H9 (cell line): ENCODE measurements around the gene UGT3A1. TPM values are rescaled to one million over a fixed set of nuclear protein-coding genes. Genes with fewer than 3 reads are reported as not detected.
"Not testable (repeated sequence)": the region's sequence is repeated elsewhere in the genome, so short reads cannot be mapped to it uniquely, and the experiment has no call there.

Source experiments
- DNase-seq: peaks from one replicate; pipeline ENCODE4 v3.0.0-alpha.2; 2017
- H2AFZ ChIP-seq: one replicate; pipeline ENCODE4 v1.6.1; 2013; ENCODE audit warnings: mild to moderate bottlenecking, low read length, control low read depth, moderate library complexity
- H2AK5ac ChIP-seq: 2 replicates; pipeline ENCODE4 v1.6.1; 2013; ENCODE audit warnings: low read length, control low read depth, mixed read lengths; ENCODE audit not compliant: insufficient read length
- H2BK120ac ChIP-seq: one replicate; pipeline ENCODE4 v1.6.1; 2013; ENCODE audit warnings: low read depth, mild to moderate bottlenecking, low read length, control low read depth, inconsistent platforms; ENCODE audit not compliant: poor library complexity, severe bottlenecking
- H2BK12ac ChIP-seq: 2 replicates; pipeline ENCODE4 v1.6.1; 2013; ENCODE audit warnings: low read length, control low read depth, mixed read lengths, low read depth; ENCODE audit not compliant: insufficient read length
- H2BK15ac ChIP-seq: 2 replicates; pipeline ENCODE4 v1.6.1; 2013; ENCODE audit warnings: low read depth, low read length, control low read depth
- H2BK20ac ChIP-seq: one replicate; pipeline ENCODE4 v1.6.1; 2013; ENCODE audit warnings: low read depth, mild to moderate bottlenecking, low read length, control low read depth, inconsistent platforms; ENCODE audit not compliant: poor library complexity, severe bottlenecking
- H2BK5ac ChIP-seq: 2 replicates; pipeline ENCODE4 v1.6.1; 2013; ENCODE audit warnings: low read length, control low read depth, mixed read lengths; ENCODE audit not compliant: insufficient read length
- H3K14ac ChIP-seq: 2 replicates; pipeline ENCODE4 v1.6.1; 2013; ENCODE audit warnings: low read length, control low read depth; ENCODE audit not compliant: insufficient read depth
- H3K18ac ChIP-seq: 2 replicates; pipeline ENCODE4 v1.6.1; 2013; ENCODE audit warnings: low read depth, mild to moderate bottlenecking, mixed read lengths, low read length, control low read depth; ENCODE audit not compliant: insufficient read length
- H3K23ac ChIP-seq: 2 replicates; pipeline ENCODE4 v1.6.1; 2013; ENCODE audit warnings: low read length, control low read depth, mixed read lengths, low read depth; ENCODE audit not compliant: insufficient read length
- H3K23me2 ChIP-seq: 2 replicates; pipeline ENCODE4 v1.6.1; 2013; ENCODE audit warnings: low read depth, mild to moderate bottlenecking, mixed read lengths, low read length, control low read depth; ENCODE audit not compliant: insufficient read length, poor library complexity, severe bottlenecking
- H3K27ac ChIP-seq: 2 replicates; pipeline ENCODE4 v1.5.1; 2013; ENCODE audit warnings: low read length, control low read depth, mixed read lengths, low read depth; ENCODE audit not compliant: insufficient read length
- H3K27me3 ChIP-seq: 2 replicates; pipeline ENCODE4 v1.6.1; 2013; ENCODE audit warnings: low read length, control low read depth, inconsistent platforms; ENCODE audit not compliant: insufficient read depth
- H3K4ac ChIP-seq: 2 replicates; pipeline ENCODE4 v1.6.1; 2013; ENCODE audit warnings: low read depth, mild to moderate bottlenecking, control low read depth, inconsistent platforms, low read length, moderate library complexity
- H3K4me1 ChIP-seq: 2 replicates; pipeline ENCODE4 v1.6.1; 2013; ENCODE audit warnings: low read length, control low read depth, inconsistent platforms; ENCODE audit not compliant: insufficient read depth
- H3K4me2 ChIP-seq: 2 replicates; pipeline ENCODE4 v1.6.1; 2013; ENCODE audit warnings: low read length, control low read depth, mixed read lengths; ENCODE audit not compliant: insufficient read length, insufficient read depth
- H3K56ac ChIP-seq: 2 replicates; pipeline ENCODE4 v1.6.1; 2013; ENCODE audit warnings: low read depth, mild to moderate bottlenecking, mixed read lengths, low read length, control low read depth; ENCODE audit not compliant: insufficient read length
- H3K79me1 ChIP-seq: 2 replicates; pipeline ENCODE4 v1.6.1; 2013; ENCODE audit warnings: low read depth, mild to moderate bottlenecking, moderate library complexity, low read length, control low read depth, inconsistent platforms; ENCODE audit not compliant: insufficient read depth, poor library complexity, severe bottlenecking
- H3K79me2 ChIP-seq: 2 replicates; pipeline ENCODE4 v1.6.1; 2013; ENCODE audit warnings: low read length, control low read depth, inconsistent platforms; ENCODE audit not compliant: insufficient read depth
- H3K9ac ChIP-seq: 2 replicates; pipeline ENCODE4 v1.6.1; 2013; ENCODE audit warnings: low read length, control low read depth, mixed read lengths; ENCODE audit not compliant: insufficient read length; ENCODE audit errors: extremely low read depth
- H3K9me3 ChIP-seq: one replicate; pipeline ENCODE4 v1.6.1; 2013; ENCODE audit warnings: low read depth, low read length, inconsistent platforms; ENCODE audit not compliant: control insufficient read depth
- H3T11ph ChIP-seq: one replicate; pipeline ENCODE4 v1.6.1; 2013; ENCODE audit warnings: mild to moderate bottlenecking, low read length, control low read depth, inconsistent platforms
- H4K20me1 ChIP-seq: one replicate; pipeline ENCODE4 v1.6.1; 2013; ENCODE audit not compliant: control insufficient read depth, insufficient read length, insufficient read depth
- H4K5ac ChIP-seq: 2 replicates; pipeline ENCODE4 v1.6.1; 2013; ENCODE audit warnings: low read depth, mild to moderate bottlenecking, mixed read lengths, low read length, control low read depth; ENCODE audit not compliant: insufficient read length
- H4K8ac ChIP-seq: replicated peaks from 2 replicates; pipeline ENCODE4 v1.6.1; 2013; ENCODE audit warnings: low read length, control low read depth, mixed read lengths, low read depth; ENCODE audit not compliant: insufficient read length
- H4K91ac ChIP-seq: 2 replicates; pipeline ENCODE4 v1.6.1; 2013; ENCODE audit warnings: low read depth, mild to moderate bottlenecking, moderate library complexity, mixed read lengths, low read length, control low read depth; ENCODE audit not compliant: insufficient read length
- H3K27ac Mint-ChIP-seq, 3 experiments: 2 replicates in 2 of 3; 3 replicates in 1 of 3; pipeline ENCODE4 v1.8.0; 2020 to 2021; ENCODE audit warnings: mixed read lengths in 3 of 3, mild to moderate bottlenecking in 1 of 3, moderate library complexity in 1 of 3
- H3K27me3 Mint-ChIP-seq: 2 replicates; pipeline ENCODE4 v1.8.0; 2021; ENCODE audit warnings: low read depth, mild to moderate bottlenecking, moderate library complexity, mixed read lengths
- H3K36me3 Mint-ChIP-seq, 3 experiments: 2 replicates in 2 of 3; 3 replicates in 1 of 3; pipeline ENCODE4 v1.8.0; 2020 to 2021; ENCODE audit warnings: low read depth in 3 of 3, mixed read lengths in 3 of 3; ENCODE audit not compliant: insufficient read depth in 1 of 3
- H3K4me1 Mint-ChIP-seq, 2 experiments: 2 replicates each; pipeline ENCODE4 v1.8.0; 2020; ENCODE audit warnings: mixed read lengths in 2 of 2
- H3K4me3 Mint-ChIP-seq, 2 experiments: 2 replicates in 1 of 2; 3 replicates in 1 of 2; pipeline ENCODE4 v1.8.0; 2020 to 2021; ENCODE audit warnings: mild to moderate bottlenecking in 2 of 2, mixed read lengths in 2 of 2, moderate library complexity in 1 of 2
- H3K9me3 Mint-ChIP-seq, 2 experiments: 2 replicates in 1 of 2; 3 replicates in 1 of 2; pipeline ENCODE4 v1.8.0; 2020; ENCODE audit warnings: mild to moderate bottlenecking in 2 of 2, mixed read lengths in 2 of 2, moderate library complexity in 1 of 2
- WGBS: extraction: QIAGEN DNeasy Blood & Tissue Kit; methylation state at CpG from one replicate; pipeline ENCODE4 v1.1.7; 2013; ENCODE audit warnings: missing lambda C conversion rate, low lambda C conversion rate, mixed read lengths; ENCODE audit not compliant: insufficient read length; ENCODE audit errors: extremely low coverage; 5-methylcytosine and 5-hydroxymethylcytosine counted together
- total RNA-seq: library from RNA; stranded (reverse); gene quantifications from 2 replicates; pipeline ENCODE4 v1.2.1, GENCODE V29; 2021
- TF ChIP-seq, protein P1 (sequence below): fragments of 200-600 bp; sonication (generic); conservative IDR thresholded peaks from 3 replicates; pipeline ENCODE4 v1.8.0; 2021; ENCODE audit warnings: antibody characterized with exemption, mild to moderate bottlenecking

UGT3A1 gene
- total RNA-seq, 1 experiment from 2014 or later, result 1.8 TPM

GRCh38 chr5:35979715-35980114 is 11.5 kb downstream of the UGT3A1 start:
- Histone ChIP-seq H3K79me1 (no peaks in the 10 kb centered on the region), H3K4me2 (no peak overlapping the region), H3K4ac (no peak overlapping the region), H2BK20ac (no peak overlapping the region), H4K5ac (no peak overlapping the region), H3K18ac (no peak overlapping the region), H4K8ac (no peak overlapping the region), H2AFZ (no peak overlapping the region), H4K91ac (no peak overlapping the region), H2BK12ac (no peak overlapping the region), H3K23me2 (no peaks in the 10 kb centered on the region), H3K27ac (no peak overlapping the region), H3K27me3 (no peaks in the 10 kb centered on the region), H2BK15ac (no peak overlapping the region), H2BK120ac (no peak overlapping the region), H4K20me1 (no peaks in the 10 kb centered on the region), H3K56ac (no peak overlapping the region), H3K4me1 (no peaks in the 10 kb centered on the region), H3K23ac (no peak overlapping the region), H2BK5ac (no peak overlapping the region), H3T11ph (no peak overlapping the region), H3K79me2 (no peaks in the 10 kb centered on the region), H2AK5ac (no peak overlapping the region), H3K9me3 (no peaks in the 10 kb centered on the region), H3K14ac (no peak overlapping the region), H3K9ac (no peak overlapping the region)
- H3K4me3 Mint-ChIP-seq, result no peak overlapping the region; a peak in 1 of 5 replicates
- H3K27me3 Mint-ChIP-seq, result peaks cover 3% of the 10 kb centered on the region
- no peak overlapping the region for H3K27ac Mint-ChIP-seq
- TF ChIP-seq, protein P1, sequence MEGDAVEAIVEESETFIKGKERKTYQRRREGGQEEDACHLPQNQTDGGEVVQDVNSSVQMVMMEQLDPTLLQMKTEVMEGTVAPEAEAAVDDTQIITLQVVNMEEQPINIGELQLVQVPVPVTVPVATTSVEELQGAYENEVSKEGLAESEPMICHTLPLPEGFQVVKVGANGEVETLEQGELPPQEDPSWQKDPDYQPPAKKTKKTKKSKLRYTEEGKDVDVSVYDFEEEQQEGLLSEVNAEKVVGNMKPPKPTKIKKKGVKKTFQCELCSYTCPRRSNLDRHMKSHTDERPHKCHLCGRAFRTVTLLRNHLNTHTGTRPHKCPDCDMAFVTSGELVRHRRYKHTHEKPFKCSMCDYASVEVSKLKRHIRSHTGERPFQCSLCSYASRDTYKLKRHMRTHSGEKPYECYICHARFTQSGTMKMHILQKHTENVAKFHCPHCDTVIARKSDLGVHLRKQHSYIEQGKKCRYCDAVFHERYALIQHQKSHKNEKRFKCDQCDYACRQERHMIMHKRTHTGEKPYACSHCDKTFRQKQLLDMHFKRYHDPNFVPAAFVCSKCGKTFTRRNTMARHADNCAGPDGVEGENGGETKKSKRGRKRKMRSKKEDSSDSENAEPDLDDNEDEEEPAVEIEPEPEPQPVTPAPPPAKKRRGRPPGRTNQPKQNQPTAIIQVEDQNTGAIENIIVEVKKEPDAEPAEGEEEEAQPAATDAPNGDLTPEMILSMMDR, result no peak
- DNase-seq, result no peak
- H3K4me1 Mint-ChIP-seq, result no peaks in the 10 kb centered on the region
- H3K9me3 Mint-ChIP-seq, result peaks cover 50 to 52% of the 10 kb centered on the region in 2 experiments
- peaks cover 8 to 17% (median 16%) of the 10 kb centered on the region in 3 experiments for H3K36me3 Mint-ChIP-seq

DNA sequence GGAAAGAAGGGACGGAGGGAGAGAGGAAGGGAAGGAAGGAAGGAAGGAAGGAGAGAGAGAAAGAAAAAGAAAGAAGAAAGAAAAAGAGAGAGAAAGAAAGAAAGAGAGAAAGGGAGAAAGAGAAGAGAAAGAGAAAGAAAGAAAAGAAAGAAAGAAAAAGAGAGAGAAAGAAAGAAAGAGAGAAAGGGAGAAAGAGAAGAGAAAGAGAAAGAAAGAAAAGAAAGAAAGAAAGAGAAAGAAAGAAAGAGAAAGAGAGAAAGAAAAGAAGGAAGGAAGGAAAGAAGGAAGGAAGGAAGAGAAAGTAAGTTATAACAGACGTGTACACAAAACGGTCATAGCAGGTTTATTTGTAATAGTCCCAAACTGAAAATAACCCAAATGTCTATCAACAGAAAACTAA is 14.3 kb downstream of the UGT3A1 start:
- H3K27ac Mint-ChIP-seq, H4K91ac ChIP-seq, H3K14ac ChIP-seq: not testable (repeated sequence)

More for the DNA sequence above, 14.3 kb downstream of the UGT3A1 start:
- not testable (repeated sequence) for H3K56ac ChIP-seq, H3K36me3 Mint-ChIP-seq, H3K4me1 Mint-ChIP-seq, DNase-seq, H3K4ac ChIP-seq, H3K27me3 Mint-ChIP-seq, H3K18ac ChIP-seq, H2BK20ac ChIP-seq, H3K27ac ChIP-seq, H2BK120ac ChIP-seq, H2BK12ac ChIP-seq, H4K20me1 ChIP-seq, H3K4me1 ChIP-seq, H3K9ac ChIP-seq, H3K79me1 ChIP-seq, H3K23ac ChIP-seq, H4K5ac ChIP-seq, H3K27me3 ChIP-seq, H2BK15ac ChIP-seq, H2AK5ac ChIP-seq, H2BK5ac ChIP-seq, H3K23me2 ChIP-seq, H4K8ac ChIP-seq, H3K4me3 Mint-ChIP-seq, H3K9me3 ChIP-seq, H3T11ph ChIP-seq, H3K79me2 ChIP-seq, H3K4me2 ChIP-seq, H2AFZ ChIP-seq
- no CpG with 5 or more reads among the region's 3 CpGs for WGBS
- H3K9me3 Mint-ChIP-seq, result peaks cover 32 to 36% of the 10 kb centered on the region in 2 experiments
